HCT116 (cell line): ENCODE measurements around the gene THBS4. TPM values are rescaled to one million over a fixed set of nuclear protein-coding genes. Genes with fewer than 3 reads are reported as not detected.

Source experiments
- ATAC-seq: fragments of 200-7000 bp; cut with Tn5 transposase; 2 replicates; pipeline ENCODE4 v1.9.1; 2020; ENCODE audit warnings: mild to moderate bottlenecking, moderate library complexity
- BruUV-seq: library from RNA; stranded (reverse); fragments of 400-500 nt; replicated peaks from 2 replicates; lab custom pipeline; 2021; lab: Mats Ljungman, UMichigan
- CTCF ChIA-PET: fragments of 300-600 bp; sonication (Branson Sonifier 250); formaldehyde crosslinking; loops from one replicate; lab custom pipeline; 2021; ENCODE audit warnings: antibody characterized with exemption; lab: Charles Lee
- POLR2A ChIA-PET: fragments of 300-600, 350-600 bp; sonication (Branson Sonifier 250); formaldehyde crosslinking; loops from one replicate; lab custom pipeline; 2021; ENCODE audit warnings: antibody characterized with exemption; lab: Charles Lee
- RAD21 ChIA-PET, 2 experiments: fragments of 300-600 bp; sonication (Branson Sonifier 250); formaldehyde crosslinking; loops; one replicate each; lab custom pipeline; 2023; ENCODE audit warnings: low total read pairs in 2 of 2; ENCODE audit not compliant: uncharacterized antibody in 2 of 2, unreplicated experiment in 2 of 2, low non-redundant PET in 1 of 2; lab: Charles Lee
- DNase-seq: peaks from one replicate; pipeline ENCODE4 v3.0.0-alpha.2; 2010; ENCODE audit warnings: low read depth, low spot score
- H2AFZ ChIP-seq: fragments of 200-600 bp; shearing (Covaris generic), sonication (generic); 2 replicates; pipeline ENCODE4 v1.6.1; 2017; ENCODE audit warnings: low read depth, mixed run types, mixed read lengths, antibody characterized with exemption, low read length; ENCODE audit not compliant: poor library complexity, severe bottlenecking
- H3K27ac ChIP-seq: 2 replicates; pipeline ENCODE4 v1.5.1; 2012; ENCODE audit warnings: low read depth, low read length
- H3K27me3 ChIP-seq: fragments of 200-600 bp; sonication (generic); 2 replicates; pipeline ENCODE4 v1.6.1; 2016; ENCODE audit warnings: mixed run types, low read length, mixed read lengths; ENCODE audit not compliant: insufficient read depth
- H3K36me3 ChIP-seq, 2 experiments: fragments of 200-500 bp in 1 of 2; fragments of 200-600 bp in 1 of 2; sonication (Bioruptor generic) in 1 of 2; sonication (generic) in 1 of 2; 2 replicates each; pipeline versions ENCODE4 v1.5.1 to v1.6.1; 2014 to 2016; ENCODE audit warnings: low read length in 2 of 2, inconsistent platforms in 1 of 2, mixed read lengths in 1 of 2, mixed run types in 1 of 2; ENCODE audit not compliant: insufficient read depth in 2 of 2, control insufficient read depth in 1 of 2
- H3K4me1 ChIP-seq, 2 experiments: fragments of 200-600 bp in 1 of 2; sonication (generic) in 1 of 2; 2 replicates each; pipeline versions ENCODE4 v1.5.1 to v1.6.1; 2012 to 2017; ENCODE audit warnings: low read length in 2 of 2, inconsistent platforms in 1 of 2, mild to moderate bottlenecking in 1 of 2, mixed read lengths in 1 of 2, mixed run types in 1 of 2, moderate library complexity in 1 of 2; ENCODE audit not compliant: insufficient read depth in 2 of 2, control insufficient read depth in 1 of 2
- H3K4me2 ChIP-seq: fragments of 200-600 bp; sonication (generic); 2 replicates; pipeline ENCODE4 v1.6.1; 2017; ENCODE audit warnings: mixed run types, low read length, mixed read lengths
- H3K4me3 ChIP-seq, 2 experiments: fragments of 200-600 bp in 1 of 2; sonication (generic) in 1 of 2; replicated peaks in 1 of 2; 2 replicates each; pipeline ENCODE4 v1.5.1; 2011 to 2016; ENCODE audit warnings: low read length in 2 of 2, control low read depth in 1 of 2, low read depth in 1 of 2, mild to moderate bottlenecking in 1 of 2, mixed read lengths in 1 of 2, mixed run types in 1 of 2
- H3K79me2 ChIP-seq: fragments of 200-600 bp; sonication (generic); 2 replicates; pipeline ENCODE4 v1.6.1; 2017; ENCODE audit warnings: mild to moderate bottlenecking, mixed run types, low read length, moderate library complexity, mixed read lengths; ENCODE audit not compliant: insufficient read depth
- H3K9ac ChIP-seq: fragments of 200-600 bp; sonication (generic); 2 replicates; pipeline ENCODE4 v1.6.1; 2016; ENCODE audit warnings: low read length, mixed read lengths
- H3K9me2 ChIP-seq: fragments of 200-600 bp; sonication (generic), shearing (Covaris generic); 2 replicates; pipeline ENCODE4 v1.6.1; 2017; ENCODE audit warnings: mixed run types, mild to moderate bottlenecking, moderate library complexity; ENCODE audit not compliant: insufficient read depth
- H3K9me3 ChIP-seq, 2 experiments: fragments of 200-500 bp in 1 of 2; fragments of 200-600 bp in 1 of 2; sonication (Bioruptor generic) in 1 of 2; sonication (generic) in 1 of 2; 2 replicates each; pipeline ENCODE4 v1.6.1; 2014 to 2017; ENCODE audit warnings: low read length in 2 of 2, mixed read lengths in 2 of 2, inconsistent platforms in 1 of 2, low read depth in 1 of 2, mild to moderate bottlenecking in 1 of 2, mixed run types in 1 of 2, moderate library complexity in 1 of 2; ENCODE audit not compliant: control insufficient read depth in 1 of 2, insufficient read depth in 1 of 2
- H4K20me1 ChIP-seq: fragments of 200-600 bp; sonication (generic), shearing (Covaris generic); 2 replicates; pipeline ENCODE4 v1.6.1; 2017; ENCODE audit warnings: mixed run types, mild to moderate bottlenecking, moderate library complexity; ENCODE audit not compliant: insufficient read depth
- CBX3 ChIP-seq: IDR thresholded peaks from 2 replicates; pipeline ENCODE4 v1.6.1; 2012; ENCODE audit warnings: low read depth
- CEBPB ChIP-seq: IDR thresholded peaks from 2 replicates; pipeline ENCODE4 v1.6.1; 2012; ENCODE audit warnings: low read depth
- ELF1 ChIP-seq: IDR thresholded peaks from 2 replicates; pipeline ENCODE4 v1.6.1; 2012; ENCODE audit warnings: low read depth, borderline replicate concordance
- EZH2 ChIP-seq: fragments of 200-600 bp; sonication (generic); IDR thresholded peaks from 2 replicates; pipeline ENCODE4 v1.6.1; 2017; ENCODE audit warnings: antibody characterized with exemption, mixed run types
- FOSL1 ChIP-seq: IDR thresholded peaks from 2 replicates; pipeline ENCODE4 v1.6.1; 2012; ENCODE audit warnings: low read depth
- JUND ChIP-seq: IDR thresholded peaks from 2 replicates; pipeline ENCODE4 v1.6.1; 2012
- POLR2AphosphoS5 ChIP-seq: IDR thresholded peaks from 2 replicates; pipeline ENCODE4 v1.6.1; 2011; ENCODE audit warnings: mild to moderate bottlenecking, low read depth, low read length, moderate library complexity
- SIN3A ChIP-seq: IDR thresholded peaks from 2 replicates; pipeline ENCODE4 v1.6.1; 2012; ENCODE audit warnings: low read depth
- SP1 ChIP-seq: IDR thresholded peaks from 2 replicates; pipeline ENCODE4 v1.6.1; 2012; ENCODE audit warnings: low read depth
- SRF ChIP-seq: IDR thresholded peaks from 2 replicates; pipeline ENCODE4 v1.6.1; 2012; ENCODE audit warnings: low read depth
- YY1 ChIP-seq: IDR thresholded peaks from 2 replicates; pipeline ENCODE4 v1.6.1; 2011; ENCODE audit warnings: low read length, low read depth, moderate library complexity, mild to moderate bottlenecking; ENCODE audit not compliant: insufficient replicate concordance; ENCODE audit errors: extremely low read depth
- ZNF274 ChIP-seq: fragments of 200-500 bp; sonication (Bioruptor generic); IDR thresholded peaks from 2 replicates; pipeline ENCODE4 v1.6.1; 2014; ENCODE audit warnings: mild to moderate bottlenecking, low read depth, low read length, inconsistent platforms
- intact Hi-C: fragments of 100-400 bp; cut with micrococcal nuclease; formaldehyde crosslinking; loops from 2 replicates; pipeline ENCODE4 v1.10.0; 2022
- total RNA-seq: library from RNA; stranded (reverse); gene quantifications from one replicate; pipeline ENCODE4 v1.2.1, GENCODE V29; 2021; ENCODE audit not compliant: unreplicated experiment
- TF ChIP-seq, protein P1 (sequence below): IDR thresholded peaks from 2 replicates; pipeline ENCODE4 v1.6.1; 2012; ENCODE audit warnings: low read depth
- TF ChIP-seq, protein P2 (sequence below): IDR thresholded peaks from 2 replicates; pipeline ENCODE4 v1.6.1; 2012
- TF ChIP-seq, protein P3 (sequence below), 3 experiments: fragments of 200-600 bp in 1 of 3; sonication (generic) in 1 of 3; IDR thresholded peaks in 2 of 3; conservative IDR thresholded peaks in 1 of 3; 2 replicates each; pipeline ENCODE4 v1.5.1; 2012 to 2017; ENCODE audit warnings: low read depth in 2 of 3, low read length in 2 of 3, antibody characterized with exemption in 1 of 3, borderline replicate concordance in 1 of 3, control low read depth in 1 of 3, mild to moderate bottlenecking in 1 of 3, mixed read lengths in 1 of 3, mixed run types in 1 of 3, moderate library complexity in 1 of 3; ENCODE audit not compliant: insufficient read depth in 1 of 3
- TF ChIP-seq, protein P4 (sequence below): IDR thresholded peaks from 2 replicates; pipeline ENCODE4 v1.6.1; 2012

THBS4 gene
- total RNA-seq, 1 experiment from 2014 or later = 1.5 TPM

DNA sequence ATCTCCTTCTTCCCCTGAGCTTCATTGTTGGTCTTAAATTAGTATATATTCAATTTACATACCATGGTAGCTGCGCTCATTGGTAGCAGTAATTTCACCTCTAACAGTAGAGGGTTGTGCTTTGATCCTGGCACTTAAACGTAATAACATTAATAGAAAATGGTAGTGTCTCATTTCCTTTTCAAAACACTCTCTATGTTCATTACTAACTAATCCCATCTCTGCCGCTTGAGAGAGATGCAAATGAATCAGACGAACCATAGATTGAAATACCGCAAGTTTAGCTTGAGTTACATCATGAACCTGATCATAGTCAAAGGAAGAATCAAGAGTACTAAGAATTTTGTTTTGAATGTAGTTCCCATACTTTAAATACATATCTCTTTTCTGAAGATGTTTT lies 2.2 kb downstream of the THBS4 start:
- Histone ChIP-seq H3K4me1 (no peaks in the 10 kb centered on the region), H4K20me1 (no peaks in the 10 kb centered on the region), H3K9me2 (no peaks in the 10 kb centered on the region), H3K27me3 (no peaks in the 10 kb centered on the region), H3K9ac (no peak overlapping the region), H2AFZ (no peak overlapping the region), H3K36me3 (no peaks in the 10 kb centered on the region), H3K4me2 (no peak overlapping the region), H3K9me3 (no peaks in the 10 kb centered on the region), H3K79me2 (no peaks in the 10 kb centered on the region), H3K27ac (no peak overlapping the region), H3K4me3 (no peak overlapping the region)
- TF ChIP-seq, protein P1, sequence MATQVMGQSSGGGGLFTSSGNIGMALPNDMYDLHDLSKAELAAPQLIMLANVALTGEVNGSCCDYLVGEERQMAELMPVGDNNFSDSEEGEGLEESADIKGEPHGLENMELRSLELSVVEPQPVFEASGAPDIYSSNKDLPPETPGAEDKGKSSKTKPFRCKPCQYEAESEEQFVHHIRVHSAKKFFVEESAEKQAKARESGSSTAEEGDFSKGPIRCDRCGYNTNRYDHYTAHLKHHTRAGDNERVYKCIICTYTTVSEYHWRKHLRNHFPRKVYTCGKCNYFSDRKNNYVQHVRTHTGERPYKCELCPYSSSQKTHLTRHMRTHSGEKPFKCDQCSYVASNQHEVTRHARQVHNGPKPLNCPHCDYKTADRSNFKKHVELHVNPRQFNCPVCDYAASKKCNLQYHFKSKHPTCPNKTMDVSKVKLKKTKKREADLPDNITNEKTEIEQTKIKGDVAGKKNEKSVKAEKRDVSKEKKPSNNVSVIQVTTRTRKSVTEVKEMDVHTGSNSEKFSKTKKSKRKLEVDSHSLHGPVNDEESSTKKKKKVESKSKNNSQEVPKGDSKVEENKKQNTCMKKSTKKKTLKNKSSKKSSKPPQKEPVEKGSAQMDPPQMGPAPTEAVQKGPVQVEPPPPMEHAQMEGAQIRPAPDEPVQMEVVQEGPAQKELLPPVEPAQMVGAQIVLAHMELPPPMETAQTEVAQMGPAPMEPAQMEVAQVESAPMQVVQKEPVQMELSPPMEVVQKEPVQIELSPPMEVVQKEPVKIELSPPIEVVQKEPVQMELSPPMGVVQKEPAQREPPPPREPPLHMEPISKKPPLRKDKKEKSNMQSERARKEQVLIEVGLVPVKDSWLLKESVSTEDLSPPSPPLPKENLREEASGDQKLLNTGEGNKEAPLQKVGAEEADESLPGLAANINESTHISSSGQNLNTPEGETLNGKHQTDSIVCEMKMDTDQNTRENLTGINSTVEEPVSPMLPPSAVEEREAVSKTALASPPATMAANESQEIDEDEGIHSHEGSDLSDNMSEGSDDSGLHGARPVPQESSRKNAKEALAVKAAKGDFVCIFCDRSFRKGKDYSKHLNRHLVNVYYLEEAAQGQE = no peak
- TF ChIP-seq ZNF274 (no peak), YY1 (no peak), FOSL1 (no peak), POLR2AphosphoS5 (no peak), ELF1 (no peak), CBX3 (no peak), EZH2 (no peak), SIN3A (no peak), CEBPB (no peak), JUND (no peak), SRF (no peak), SP1 (no peak)
- TF ChIP-seq, protein P2, sequence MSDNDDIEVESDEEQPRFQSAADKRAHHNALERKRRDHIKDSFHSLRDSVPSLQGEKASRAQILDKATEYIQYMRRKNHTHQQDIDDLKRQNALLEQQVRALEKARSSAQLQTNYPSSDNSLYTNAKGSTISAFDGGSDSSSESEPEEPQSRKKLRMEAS = no peak
- TF ChIP-seq, protein P3, sequence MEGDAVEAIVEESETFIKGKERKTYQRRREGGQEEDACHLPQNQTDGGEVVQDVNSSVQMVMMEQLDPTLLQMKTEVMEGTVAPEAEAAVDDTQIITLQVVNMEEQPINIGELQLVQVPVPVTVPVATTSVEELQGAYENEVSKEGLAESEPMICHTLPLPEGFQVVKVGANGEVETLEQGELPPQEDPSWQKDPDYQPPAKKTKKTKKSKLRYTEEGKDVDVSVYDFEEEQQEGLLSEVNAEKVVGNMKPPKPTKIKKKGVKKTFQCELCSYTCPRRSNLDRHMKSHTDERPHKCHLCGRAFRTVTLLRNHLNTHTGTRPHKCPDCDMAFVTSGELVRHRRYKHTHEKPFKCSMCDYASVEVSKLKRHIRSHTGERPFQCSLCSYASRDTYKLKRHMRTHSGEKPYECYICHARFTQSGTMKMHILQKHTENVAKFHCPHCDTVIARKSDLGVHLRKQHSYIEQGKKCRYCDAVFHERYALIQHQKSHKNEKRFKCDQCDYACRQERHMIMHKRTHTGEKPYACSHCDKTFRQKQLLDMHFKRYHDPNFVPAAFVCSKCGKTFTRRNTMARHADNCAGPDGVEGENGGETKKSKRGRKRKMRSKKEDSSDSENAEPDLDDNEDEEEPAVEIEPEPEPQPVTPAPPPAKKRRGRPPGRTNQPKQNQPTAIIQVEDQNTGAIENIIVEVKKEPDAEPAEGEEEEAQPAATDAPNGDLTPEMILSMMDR (IDR thresholded peaks at IDR 0.05 in 2 of 3, conservative IDR thresholded peaks at IDR 0.05 in 1 of 3; ENCODE audit: borderline replicate concordance in 1 of 3, insufficient read depth in 1 of 3, low read depth in 2 of 3, low read length in 2 of 3) = no peak
- TF ChIP-seq, protein P4, sequence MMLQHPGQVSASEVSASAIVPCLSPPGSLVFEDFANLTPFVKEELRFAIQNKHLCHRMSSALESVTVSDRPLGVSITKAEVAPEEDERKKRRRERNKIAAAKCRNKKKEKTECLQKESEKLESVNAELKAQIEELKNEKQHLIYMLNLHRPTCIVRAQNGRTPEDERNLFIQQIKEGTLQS = no peak
- no peak for ATAC-seq
- ChIA-PET POLR2A (no interaction called here), CTCF (no interaction called here), RAD21 (no interaction called here)
- no TSS peak for BruUV-seq
- DNase-seq = no peak
- intact Hi-C loops = no loop called here
